PFSK-1 (cell line): ENCODE data around the gene CAMK4.

Experiments
- FOXP2 ChIP-seq: optimal IDR thresholded peaks from 2 replicates; pipeline ENCODE3; 2011; ENCODE audit warnings: borderline replicate concordance, control low read depth, inconsistent platforms; ENCODE audit not compliant: insufficient read depth; ENCODE audit errors: extremely low read length, extremely low read depth
- POLR2AphosphoS5 ChIP-seq: IDR thresholded peaks from 2 replicates; pipeline ENCODE4 v1.6.1; 2012; ENCODE audit warnings: low read depth, mild to moderate bottlenecking, control low read depth, low read length, moderate library complexity
- REST ChIP-seq, 2 experiments: IDR thresholded peaks; 2 replicates each; pipeline versions ENCODE4 v1.6.1 to v1.8.0; 2011 to 2012; ENCODE audit warnings: low read depth in 2 of 2, low read length in 2 of 2, control low read depth in 1 of 2, inconsistent platforms in 1 of 2, mild to moderate bottlenecking in 1 of 2, moderate library complexity in 1 of 2; ENCODE audit not compliant: insufficient read depth in 1 of 2
- SIN3A ChIP-seq: IDR thresholded peaks from 2 replicates; pipeline ENCODE4 v1.6.1; 2012; ENCODE audit warnings: mild to moderate bottlenecking, low read length, moderate library complexity, borderline replicate concordance; ENCODE audit not compliant: insufficient read depth
- TAF1 ChIP-seq: IDR thresholded peaks from 2 replicates; pipeline ENCODE4 v1.6.1; 2012; ENCODE audit warnings: low read length, control low read depth, borderline replicate concordance; ENCODE audit not compliant: insufficient read depth

The CAMK4 gene

GRCh38 chr5:111214052-111214742 lies 10.0 kb upstream of the CAMK4 start:
- TF ChIP-seq FOXP2 (no peak), TAF1 (no peak), POLR2AphosphoS5 (no peak), SIN3A (no peak), REST (IDR thresholded peaks at IDR 0.05; ENCODE audit: insufficient read depth in 1 of 2, low read depth in 2 of 2, low read length in 2 of 2) (no peak)

GRCh38 chr5:111215971-111216370 lies 8.2 kb upstream of the CAMK4 start:
- TF ChIP-seq SIN3A, result no peak
- no peak for TF ChIP-seq FOXP2
- TF ChIP-seq POLR2AphosphoS5, result no peak
- TF ChIP-seq TAF1, result no peak
- TF ChIP-seq REST (IDR thresholded peaks at IDR 0.05; ENCODE audit: insufficient read depth in 1 of 2, low read depth in 2 of 2, low read length in 2 of 2), result no peak

GRCh38 chr5:111221139-111221538 lies 3.0 kb upstream of the CAMK4 start:
- TF ChIP-seq REST (IDR thresholded peaks at IDR 0.05; ENCODE audit: insufficient read depth in 1 of 2, low read depth in 2 of 2, low read length in 2 of 2) (no peak), FOXP2 (no peak), SIN3A (no peak)

GRCh38 chr5:111223101-111223786 lies 940 bp upstream of the CAMK4 start:
- TF ChIP-seq POLR2AphosphoS5 (no peak), SIN3A (no peak), REST (IDR thresholded peaks at IDR 0.05; ENCODE audit: insufficient read depth in 1 of 2, low read depth in 2 of 2, low read length in 2 of 2) (no peak), TAF1 (no peak), FOXP2 (no peak)

GRCh38 chr5:111224561-111225345 lies 569 bp downstream of the CAMK4 start:
- TF ChIP-seq REST (IDR thresholded peaks at IDR 0.05; ENCODE audit: insufficient read depth in 1 of 2, low read depth in 2 of 2, low read length in 2 of 2) (no peak), SIN3A (no peak), TAF1 (no peak), FOXP2 (no peak), POLR2AphosphoS5 (no peak)
